Testis (tissue), 2 donors: ENCODE measurements around the gene MOB1A.

Experiments
- CTCF ChIP-seq, 3 experiments: fragments of 450-650 bp in 2 of 3; fragments of 200-600 bp in 1 of 3; sonication (generic) in 1 of 3; IDR thresholded peaks; one replicate each; pipeline ENCODE4 v1.5.1; 2016 to 2019; ENCODE audit warnings: antibody characterized with exemption in 3 of 3, mild to moderate bottlenecking in 2 of 3, moderate library complexity in 1 of 3
- POLR2A ChIP-seq: fragments of 450-650 bp; IDR thresholded peaks from one replicate; pipeline ENCODE4 v1.6.1; 2017; ENCODE audit warnings: antibody characterized with exemption, mild to moderate bottlenecking, moderate library complexity

GRCh38 chr2:74130211-74130995, 48.3 kb downstream of the MOB1A start:
- TF ChIP-seq CTCF (IDR thresholded peaks at IDR 0.05) (no peak), POLR2A (no peak)
